H9 (cell line): ENCODE results near the gene KLHL5. TPM values are rescaled to one million over a fixed set of nuclear protein-coding genes. Genes with fewer than 3 reads are reported as not detected.

ENCODE experiments used
- DNase-seq: peaks from one replicate; pipeline ENCODE4 v3.0.0-alpha.2; 2017
- H2AFZ ChIP-seq: one replicate; pipeline ENCODE4 v1.6.1; 2013; ENCODE audit warnings: mild to moderate bottlenecking, low read length, control low read depth, moderate library complexity
- H2AK5ac ChIP-seq: 2 replicates; pipeline ENCODE4 v1.6.1; 2013; ENCODE audit warnings: low read length, control low read depth, mixed read lengths; ENCODE audit not compliant: insufficient read length
- H2BK120ac ChIP-seq: one replicate; pipeline ENCODE4 v1.6.1; 2013; ENCODE audit warnings: low read depth, mild to moderate bottlenecking, low read length, control low read depth, inconsistent platforms; ENCODE audit not compliant: poor library complexity, severe bottlenecking
- H2BK12ac ChIP-seq: 2 replicates; pipeline ENCODE4 v1.6.1; 2013; ENCODE audit warnings: low read length, control low read depth, mixed read lengths, low read depth; ENCODE audit not compliant: insufficient read length
- H2BK15ac ChIP-seq: 2 replicates; pipeline ENCODE4 v1.6.1; 2013; ENCODE audit warnings: low read depth, low read length, control low read depth
- H2BK20ac ChIP-seq: one replicate; pipeline ENCODE4 v1.6.1; 2013; ENCODE audit warnings: low read depth, mild to moderate bottlenecking, low read length, control low read depth, inconsistent platforms; ENCODE audit not compliant: poor library complexity, severe bottlenecking
- H2BK5ac ChIP-seq: 2 replicates; pipeline ENCODE4 v1.6.1; 2013; ENCODE audit warnings: low read length, control low read depth, mixed read lengths; ENCODE audit not compliant: insufficient read length
- H3K14ac ChIP-seq: 2 replicates; pipeline ENCODE4 v1.6.1; 2013; ENCODE audit warnings: low read length, control low read depth; ENCODE audit not compliant: insufficient read depth
- H3K18ac ChIP-seq: 2 replicates; pipeline ENCODE4 v1.6.1; 2013; ENCODE audit warnings: low read depth, mild to moderate bottlenecking, mixed read lengths, low read length, control low read depth; ENCODE audit not compliant: insufficient read length
- H3K23ac ChIP-seq: 2 replicates; pipeline ENCODE4 v1.6.1; 2013; ENCODE audit warnings: low read length, control low read depth, mixed read lengths, low read depth; ENCODE audit not compliant: insufficient read length
- H3K23me2 ChIP-seq: 2 replicates; pipeline ENCODE4 v1.6.1; 2013; ENCODE audit warnings: low read depth, mild to moderate bottlenecking, mixed read lengths, low read length, control low read depth; ENCODE audit not compliant: insufficient read length, poor library complexity, severe bottlenecking
- H3K27ac ChIP-seq: 2 replicates; pipeline ENCODE4 v1.5.1; 2013; ENCODE audit warnings: low read length, control low read depth, mixed read lengths, low read depth; ENCODE audit not compliant: insufficient read length
- H3K27me3 ChIP-seq: 2 replicates; pipeline ENCODE4 v1.6.1; 2013; ENCODE audit warnings: low read length, control low read depth, inconsistent platforms; ENCODE audit not compliant: insufficient read depth
- H3K4ac ChIP-seq: 2 replicates; pipeline ENCODE4 v1.6.1; 2013; ENCODE audit warnings: low read depth, mild to moderate bottlenecking, control low read depth, inconsistent platforms, low read length, moderate library complexity
- H3K4me1 ChIP-seq: 2 replicates; pipeline ENCODE4 v1.6.1; 2013; ENCODE audit warnings: low read length, control low read depth, inconsistent platforms; ENCODE audit not compliant: insufficient read depth
- H3K4me2 ChIP-seq: 2 replicates; pipeline ENCODE4 v1.6.1; 2013; ENCODE audit warnings: low read length, control low read depth, mixed read lengths; ENCODE audit not compliant: insufficient read length, insufficient read depth
- H3K56ac ChIP-seq: 2 replicates; pipeline ENCODE4 v1.6.1; 2013; ENCODE audit warnings: low read depth, mild to moderate bottlenecking, mixed read lengths, low read length, control low read depth; ENCODE audit not compliant: insufficient read length
- H3K79me1 ChIP-seq: 2 replicates; pipeline ENCODE4 v1.6.1; 2013; ENCODE audit warnings: low read depth, mild to moderate bottlenecking, moderate library complexity, low read length, control low read depth, inconsistent platforms; ENCODE audit not compliant: insufficient read depth, poor library complexity, severe bottlenecking
- H3K79me2 ChIP-seq: 2 replicates; pipeline ENCODE4 v1.6.1; 2013; ENCODE audit warnings: low read length, control low read depth, inconsistent platforms; ENCODE audit not compliant: insufficient read depth
- H3K9ac ChIP-seq: 2 replicates; pipeline ENCODE4 v1.6.1; 2013; ENCODE audit warnings: low read length, control low read depth, mixed read lengths; ENCODE audit not compliant: insufficient read length; ENCODE audit errors: extremely low read depth
- H3K9me3 ChIP-seq: one replicate; pipeline ENCODE4 v1.6.1; 2013; ENCODE audit warnings: low read depth, low read length, inconsistent platforms; ENCODE audit not compliant: control insufficient read depth
- H3T11ph ChIP-seq: one replicate; pipeline ENCODE4 v1.6.1; 2013; ENCODE audit warnings: mild to moderate bottlenecking, low read length, control low read depth, inconsistent platforms
- H4K20me1 ChIP-seq: one replicate; pipeline ENCODE4 v1.6.1; 2013; ENCODE audit not compliant: control insufficient read depth, insufficient read length, insufficient read depth
- H4K5ac ChIP-seq: 2 replicates; pipeline ENCODE4 v1.6.1; 2013; ENCODE audit warnings: low read depth, mild to moderate bottlenecking, mixed read lengths, low read length, control low read depth; ENCODE audit not compliant: insufficient read length
- H4K8ac ChIP-seq: replicated peaks from 2 replicates; pipeline ENCODE4 v1.6.1; 2013; ENCODE audit warnings: low read length, control low read depth, mixed read lengths, low read depth; ENCODE audit not compliant: insufficient read length
- H4K91ac ChIP-seq: 2 replicates; pipeline ENCODE4 v1.6.1; 2013; ENCODE audit warnings: low read depth, mild to moderate bottlenecking, moderate library complexity, mixed read lengths, low read length, control low read depth; ENCODE audit not compliant: insufficient read length
- H3K27ac Mint-ChIP-seq, 3 experiments: 2 replicates in 2 of 3; 3 replicates in 1 of 3; pipeline ENCODE4 v1.8.0; 2020 to 2021; ENCODE audit warnings: mixed read lengths in 3 of 3, mild to moderate bottlenecking in 1 of 3, moderate library complexity in 1 of 3
- H3K27me3 Mint-ChIP-seq: 2 replicates; pipeline ENCODE4 v1.8.0; 2021; ENCODE audit warnings: low read depth, mild to moderate bottlenecking, moderate library complexity, mixed read lengths
- H3K36me3 Mint-ChIP-seq, 3 experiments: 2 replicates in 2 of 3; 3 replicates in 1 of 3; pipeline ENCODE4 v1.8.0; 2020 to 2021; ENCODE audit warnings: low read depth in 3 of 3, mixed read lengths in 3 of 3; ENCODE audit not compliant: insufficient read depth in 1 of 3
- H3K4me1 Mint-ChIP-seq, 2 experiments: 2 replicates each; pipeline ENCODE4 v1.8.0; 2020; ENCODE audit warnings: mixed read lengths in 2 of 2
- H3K4me3 Mint-ChIP-seq, 2 experiments: 2 replicates in 1 of 2; 3 replicates in 1 of 2; pipeline ENCODE4 v1.8.0; 2020 to 2021; ENCODE audit warnings: mild to moderate bottlenecking in 2 of 2, mixed read lengths in 2 of 2, moderate library complexity in 1 of 2
- H3K9me3 Mint-ChIP-seq, 2 experiments: 2 replicates in 1 of 2; 3 replicates in 1 of 2; pipeline ENCODE4 v1.8.0; 2020; ENCODE audit warnings: mild to moderate bottlenecking in 2 of 2, mixed read lengths in 2 of 2, moderate library complexity in 1 of 2
- CTCF ChIP-seq: fragments of 200-600 bp; sonication (generic); conservative IDR thresholded peaks from 3 replicates; pipeline ENCODE4 v1.8.0; 2021; ENCODE audit warnings: antibody characterized with exemption, mild to moderate bottlenecking
- WGBS: extraction: QIAGEN DNeasy Blood & Tissue Kit; methylation state at CpG from one replicate; pipeline ENCODE4 v1.1.7; 2013; ENCODE audit warnings: missing lambda C conversion rate, low lambda C conversion rate, mixed read lengths; ENCODE audit not compliant: insufficient read length; ENCODE audit errors: extremely low coverage; 5-methylcytosine and 5-hydroxymethylcytosine counted together
- total RNA-seq: library from RNA; stranded (reverse); gene quantifications from 2 replicates; pipeline ENCODE4 v1.2.1, GENCODE V29; 2021

Gene KLHL5
- total RNA-seq, 1 experiment from 2014 or later = 16.8 TPM

GRCh38 chr4:39067451-39067850 is 5.4 kb downstream of the KLHL5 start:
- no peaks in the 10 kb centered on the region for H3K27me3 Mint-ChIP-seq
- Histone ChIP-seq H3K79me1 (no peaks in the 10 kb centered on the region), H2AK5ac (no peak overlapping the region), H3K79me2 (peaks cover 2% of the 10 kb centered on the region; the same call in 1 of the 2 replicates), H2BK20ac (no peak overlapping the region), H3K4me1 (peaks cover 4% of the 10 kb centered on the region; the same call in 1 of the 2 replicates), H4K20me1 (peaks cover 2% of the 10 kb centered on the region), H2AFZ (no peak overlapping the region), H3K27ac (no peak overlapping the region), H4K8ac (no peak overlapping the region), H3K23me2 (no peaks in the 10 kb centered on the region), H4K91ac (no peak overlapping the region), H4K5ac (no peak overlapping the region), H3T11ph (no peak overlapping the region), H3K14ac (no peak overlapping the region), H3K18ac (no peak overlapping the region), H3K4ac (no peak overlapping the region), H3K9me3 (no peaks in the 10 kb centered on the region), H2BK15ac (no peak overlapping the region), H3K27me3 (no peaks in the 10 kb centered on the region), H2BK120ac (no peak overlapping the region), H3K56ac (no peak overlapping the region), H3K9ac (no peak overlapping the region), H2BK12ac (no peak overlapping the region), H3K4me2 (no peak overlapping the region), H2BK5ac (no peak overlapping the region), H3K23ac (no peak overlapping the region)
- no peak for TF ChIP-seq CTCF
- no peaks in the 10 kb centered on the region for H3K9me3 Mint-ChIP-seq
- no CpG with 5 or more reads among the region's 3 CpGs for WGBS
- peaks cover 9 to 19% of the 10 kb centered on the region in 2 experiments for H3K4me1 Mint-ChIP-seq
- H3K27ac Mint-ChIP-seq = 0 out of 7 replicates have a peak overlapping the region, but pooled peaks of 1 of the 3 experiments have one; percentile 57
- no peak overlapping the region for H3K4me3 Mint-ChIP-seq
- no peak for DNase-seq
- no peaks in the 10 kb centered on the region for H3K36me3 Mint-ChIP-seq
